HK-2 (cell line): Measurements from ENCODE around the gene STXBP4.

Experiments
- DNase-seq: peaks from one replicate; pipeline ENCODE4 v3.0.0-alpha.2; 2018; ENCODE audit not compliant: unreplicated experiment

STXBP4 gene

DNA sequence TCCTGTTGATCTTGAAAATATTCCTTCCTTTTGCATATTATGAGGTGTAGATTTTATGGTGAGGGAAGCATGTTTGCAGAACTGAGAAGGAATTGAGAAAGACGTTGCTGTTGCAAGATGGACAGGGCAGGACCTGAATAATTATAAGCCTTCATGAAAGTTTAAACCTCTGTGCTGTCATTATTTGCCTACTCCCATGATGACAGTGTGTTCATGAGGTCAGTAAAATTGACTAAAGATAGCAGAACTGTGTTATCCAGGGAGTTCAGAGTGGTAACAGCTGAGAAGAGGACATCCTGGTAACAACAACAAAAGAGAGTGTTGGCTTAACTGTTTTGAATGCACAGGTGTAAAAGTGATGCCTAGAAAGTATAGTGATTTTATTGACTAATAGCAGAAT lies 250.9 kb downstream of the STXBP4 start:
- DNase-seq, result no peak

DNA sequence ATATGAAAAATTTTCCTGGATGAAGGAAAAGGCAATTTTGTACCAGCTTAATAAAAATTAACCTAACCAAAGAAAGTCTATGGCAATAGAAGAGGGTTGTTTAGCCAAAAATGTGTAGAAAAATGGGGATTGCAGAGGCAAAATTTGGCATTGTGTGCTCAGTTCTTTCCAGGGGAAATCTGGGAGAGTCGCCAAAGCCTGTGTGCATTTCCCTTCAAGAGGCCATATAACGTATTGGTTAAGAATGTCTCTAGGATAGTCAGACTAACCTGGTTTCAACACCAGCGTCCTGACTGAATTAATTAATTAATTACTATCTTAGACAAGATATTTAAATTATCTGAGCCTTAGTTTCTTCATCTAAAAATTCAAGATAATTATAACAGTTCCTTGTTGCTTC lies 251.4 kb downstream of the STXBP4 start:
- DNase-seq, result no peak
